H1 (cell line): ENCODE measurements around the gene CAPN2. TPM values are rescaled to one million over a fixed set of nuclear protein-coding genes. Genes with fewer than 3 reads are reported as not detected.
A peak's percentile ranks its signal among the peaks of the same experiment; 100 is the strongest.

ENCODE experiments used
- CTCF ChIA-PET: fragments of 300-600 bp; sonication (Branson Sonifier 250); formaldehyde crosslinking; loops from one replicate; lab custom pipeline; 2021; ENCODE audit not compliant: partially characterized antibody; lab: Charles Lee
- POLR2A ChIA-PET: fragments of 300-600 bp; sonication (Branson Sonifier 250); formaldehyde crosslinking; loops from one replicate; lab custom pipeline; 2021; ENCODE audit warnings: inconsistent platforms; ENCODE audit not compliant: partially characterized antibody; lab: Charles Lee
- DNase-seq, 2 experiments: peaks; one replicate each; pipeline versions ENCODE4 v3.0.0 to v3.0.0-alpha.2; 2010 to 2022; ENCODE audit warnings: low spot score in 2 of 2, low read depth in 1 of 2, mixed read lengths in 1 of 2
- FAIRE-seq: peaks from 2 replicates; lab custom pipeline; 2011; peaks lifted over from hg19 to GRCh38; lab: Jason Lieb, UNC
- H2AFZ ChIP-seq: 2 replicates; pipeline ENCODE4 v1.8.1; 2012; ENCODE audit warnings: low read length, inconsistent platforms
- H2AK5ac ChIP-seq: 2 replicates; pipeline ENCODE4 v1.6.1; 2013; ENCODE audit warnings: low read depth, low read length
- H2BK120ac ChIP-seq: replicated peaks from 2 replicates; pipeline ENCODE3; 2013; ENCODE audit warnings: low read depth, low read length, inconsistent platforms
- H2BK12ac ChIP-seq: 2 replicates; pipeline ENCODE4 v1.6.1; 2013; ENCODE audit warnings: low read depth, low read length
- H2BK15ac ChIP-seq: 2 replicates; pipeline ENCODE4 v1.6.1; 2013; ENCODE audit warnings: low read length
- H2BK20ac ChIP-seq: 2 replicates; pipeline ENCODE4 v1.6.1; 2013; ENCODE audit warnings: low read length
- H2BK5ac ChIP-seq: 2 replicates; pipeline ENCODE4 v1.6.1; 2013; ENCODE audit warnings: low read depth, low read length
- H3K14ac ChIP-seq: 2 replicates; pipeline ENCODE4 v1.6.1; 2013; ENCODE audit warnings: inconsistent platforms; ENCODE audit not compliant: insufficient read length
- H3K18ac ChIP-seq: 2 replicates; pipeline ENCODE4 v1.6.1; 2013; ENCODE audit warnings: low read length; ENCODE audit errors: extremely low read depth
- H3K23ac ChIP-seq: 2 replicates; pipeline ENCODE4 v1.6.1; 2013; ENCODE audit warnings: inconsistent platforms; ENCODE audit not compliant: insufficient read length
- H3K23me2 ChIP-seq: 2 replicates; pipeline ENCODE4 v1.6.1; 2013; ENCODE audit warnings: low read depth, low read length
- H3K27ac ChIP-seq: 2 replicates; pipeline ENCODE4 v1.6.1; 2011; ENCODE audit warnings: low read depth, low read length, inconsistent platforms
- H3K27me3 ChIP-seq, 4 experiments: replicated peaks in 1 of 4; 1 replicate in 1 of 4; 2 replicates in 3 of 4; pipeline versions ENCODE4 v1.6.1 to v1.8.1; 2011 to 2013; ENCODE audit warnings: low read length in 3 of 4, mild to moderate bottlenecking in 3 of 4, inconsistent platforms in 2 of 4, mixed read lengths in 2 of 4, moderate library complexity in 1 of 4; ENCODE audit not compliant: control insufficient read depth in 3 of 4, insufficient read depth in 3 of 4; ENCODE audit errors: extremely low read depth in 1 of 4
- H3K36me3 ChIP-seq, 4 experiments: 2 replicates each; pipeline versions ENCODE4 v1.6.1 to v1.8.1; 2011 to 2013; ENCODE audit warnings: mild to moderate bottlenecking in 4 of 4, low read length in 3 of 4, moderate library complexity in 2 of 4, control low read depth in 1 of 4, inconsistent platforms in 1 of 4; ENCODE audit not compliant: insufficient read depth in 4 of 4, control insufficient read depth in 2 of 4
- H3K4ac ChIP-seq: replicated peaks from 2 replicates; pipeline ENCODE3; 2013; ENCODE audit warnings: low read length, low read depth, mixed read lengths, inconsistent platforms; ENCODE audit not compliant: insufficient read length
- H3K4me1 ChIP-seq, 4 experiments: replicated peaks in 1 of 4; 1 replicate in 1 of 4; 2 replicates in 3 of 4; pipeline versions ENCODE4 v1.6.1 to v1.8.1; 2011 to 2013; ENCODE audit warnings: low read length in 3 of 4, inconsistent platforms in 2 of 4, mixed read lengths in 1 of 4; ENCODE audit not compliant: insufficient read depth in 4 of 4, control insufficient read depth in 3 of 4
- H3K4me2 ChIP-seq, 2 experiments: 2 replicates each; pipeline versions ENCODE4 v1.6.1 to v1.8.1; 2011 to 2013; ENCODE audit warnings: low read depth in 2 of 2, low read length in 2 of 2, control low read depth in 1 of 2, inconsistent platforms in 1 of 2, mild to moderate bottlenecking in 1 of 2; ENCODE audit not compliant: insufficient read depth in 1 of 2
- H3K4me3 ChIP-seq, 4 experiments: fragments of 200-600, 300-600 bp in 1 of 4; sonication (generic), shearing (Covaris generic), sonication (Bioruptor Twin) in 1 of 4; 2 replicates each; pipeline versions ENCODE4 v1.5.1 to v1.8.1; 2011 to 2016; ENCODE audit warnings: low read length in 4 of 4, low read depth in 3 of 4, control low read depth in 2 of 4, inconsistent platforms in 2 of 4, mild to moderate bottlenecking in 2 of 4, mixed read lengths in 1 of 4, moderate library complexity in 1 of 4; ENCODE audit not compliant: insufficient read depth in 2 of 4; ENCODE audit errors: extremely low read depth in 1 of 4
- H3K56ac ChIP-seq: replicated peaks from 2 replicates; pipeline ENCODE3; 2013; ENCODE audit warnings: low read depth, mild to moderate bottlenecking, mixed read lengths, low read length, inconsistent platforms; ENCODE audit not compliant: insufficient read length
- H3K79me1 ChIP-seq: 2 replicates; pipeline ENCODE4 v1.6.1; 2013; ENCODE audit warnings: low read depth, low read length, control low read depth
- H3K79me2 ChIP-seq, 2 experiments: 2 replicates each; pipeline versions ENCODE4 v1.6.1 to v1.8.1; 2012 to 2013; ENCODE audit warnings: low read length in 2 of 2, mild to moderate bottlenecking in 2 of 2, inconsistent platforms in 1 of 2; ENCODE audit not compliant: insufficient read depth in 2 of 2, control insufficient read depth in 1 of 2
- H3K9ac ChIP-seq, 4 experiments: replicated peaks in 1 of 4; 1 replicate in 1 of 4; 2 replicates in 3 of 4; pipeline versions ENCODE4 v1.6.1 to v1.8.1; 2011 to 2013; ENCODE audit warnings: low read depth in 3 of 4, low read length in 3 of 4, control low read depth in 2 of 4, mild to moderate bottlenecking in 2 of 4, moderate library complexity in 2 of 4, inconsistent platforms in 1 of 4; ENCODE audit errors: extremely low read depth in 1 of 4
- H3K9me3 ChIP-seq, 2 experiments: 2 replicates each; pipeline versions ENCODE4 v1.6.1 to v1.8.1; 2012 to 2013; ENCODE audit warnings: mild to moderate bottlenecking in 2 of 2, moderate library complexity in 2 of 2, control low read depth in 1 of 2, inconsistent platforms in 1 of 2, low read depth in 1 of 2, low read length in 1 of 2, mixed read lengths in 1 of 2; ENCODE audit not compliant: insufficient read depth in 2 of 2
- H4K20me1 ChIP-seq, 2 experiments: replicated peaks in 1 of 2; 2 replicates each; pipeline versions ENCODE3 to v1.8.1; 2011 to 2013; ENCODE audit warnings: inconsistent platforms in 2 of 2, low read length in 2 of 2, mild to moderate bottlenecking in 1 of 2; ENCODE audit not compliant: insufficient read depth in 2 of 2, control insufficient read depth in 1 of 2
- H4K5ac ChIP-seq: 2 replicates; pipeline ENCODE4 v1.6.1; 2013; ENCODE audit warnings: low read length, low read depth, mixed read lengths, inconsistent platforms; ENCODE audit not compliant: insufficient read length
- H4K8ac ChIP-seq: 2 replicates; pipeline ENCODE4 v1.8.0; 2013; ENCODE audit warnings: mild to moderate bottlenecking, moderate library complexity, low read length, inconsistent platforms; ENCODE audit not compliant: insufficient read depth; ENCODE audit errors: extremely low read depth
- H4K91ac ChIP-seq: replicated peaks from 2 replicates; pipeline ENCODE3; 2013; ENCODE audit warnings: low read length, mixed read lengths, inconsistent platforms; ENCODE audit not compliant: insufficient read length
- ATF3 ChIP-seq: IDR thresholded peaks from 2 replicates; pipeline ENCODE4 v1.6.1; 2011; ENCODE audit warnings: low read depth, mild to moderate bottlenecking, low read length; ENCODE audit not compliant: insufficient read depth
- CREB1 ChIP-seq: IDR thresholded peaks from 2 replicates; pipeline ENCODE4 v1.6.1; 2012; ENCODE audit warnings: inconsistent platforms
- E2F6 ChIP-seq: IDR thresholded peaks from 2 replicates; pipeline ENCODE4 v1.6.1; 2012; ENCODE audit warnings: inconsistent platforms
- KDM5A ChIP-seq: fragments of 200-600 bp; IDR thresholded peaks from 2 replicates; pipeline ENCODE4 v1.7.1; 2012; ENCODE audit warnings: mild to moderate bottlenecking, low read length, inconsistent platforms, mixed read lengths
- MAX ChIP-seq: IDR thresholded peaks from 2 replicates; pipeline ENCODE4 v1.6.1; 2012; ENCODE audit warnings: inconsistent platforms
- RFX5 ChIP-seq: IDR thresholded peaks from 2 replicates; pipeline ENCODE4 v1.6.1; 2011; ENCODE audit warnings: low read depth, low read length, improper control_type of control experiment, borderline replicate concordance
- TAF7 ChIP-seq: optimal IDR thresholded peaks from 2 replicates; pipeline ENCODE3; 2011; ENCODE audit warnings: low read depth, mild to moderate bottlenecking, inconsistent platforms, low read length, moderate library complexity, borderline replicate concordance
- WGBS, 2 experiments: shearing (Covaris generic) in 1 of 2; methylation state at CpG; one replicate each; pipeline versions ENCODE4 v1.1.6 to v1.1.7; 2013 to 2015; ENCODE audit warnings: low lambda C conversion rate in 2 of 2, mixed read lengths in 2 of 2, inconsistent platforms in 1 of 2, low coverage in 1 of 2, missing lambda C conversion rate in 1 of 2; ENCODE audit not compliant: insufficient replicate concordance in 2 of 2, insufficient coverage in 1 of 2, insufficient read length in 1 of 2; ENCODE audit errors: extremely low coverage in 1 of 2, missing lambda C conversion rate in 1 of 2; 5-methylcytosine and 5-hydroxymethylcytosine counted together
- polyA plus RNA-seq, 7 experiments: library from polyadenylated mRNA; depleted of rRNA in 3 of 7; stranded (reverse) in 5 of 7; unstranded in 2 of 7; fragments of >200 nt in 5 of 7; fragments of 200-250 nt in 2 of 7; gene quantifications; 1 replicate in 5 of 7; 2 replicates in 1 of 7; 4 replicates in 1 of 7; pipeline versions ENCODE4 v1.2.1 to v1.2.3, GENCODE V29; 2011 to 2013; ENCODE audit warnings: missing spikeins in 2 of 7, mixed read lengths in 2 of 7
- total RNA-seq: library from RNA; stranded (reverse); fragmentation: NEBNext Ultra II Directional; extraction: Animal tissue kit (Norgen Biotek cat#: 25700); gene quantifications from 2 replicates; pipeline ENCODE4 v1.2.1, GENCODE V29; 2021

CAPN2 gene
- total and polyA plus RNA-seq, 2 of the 8 experiments (the other 6 are each of a cell fraction or from before 2014, with no cell fraction given): 9.2 to 10.3 TPM

DNA sequence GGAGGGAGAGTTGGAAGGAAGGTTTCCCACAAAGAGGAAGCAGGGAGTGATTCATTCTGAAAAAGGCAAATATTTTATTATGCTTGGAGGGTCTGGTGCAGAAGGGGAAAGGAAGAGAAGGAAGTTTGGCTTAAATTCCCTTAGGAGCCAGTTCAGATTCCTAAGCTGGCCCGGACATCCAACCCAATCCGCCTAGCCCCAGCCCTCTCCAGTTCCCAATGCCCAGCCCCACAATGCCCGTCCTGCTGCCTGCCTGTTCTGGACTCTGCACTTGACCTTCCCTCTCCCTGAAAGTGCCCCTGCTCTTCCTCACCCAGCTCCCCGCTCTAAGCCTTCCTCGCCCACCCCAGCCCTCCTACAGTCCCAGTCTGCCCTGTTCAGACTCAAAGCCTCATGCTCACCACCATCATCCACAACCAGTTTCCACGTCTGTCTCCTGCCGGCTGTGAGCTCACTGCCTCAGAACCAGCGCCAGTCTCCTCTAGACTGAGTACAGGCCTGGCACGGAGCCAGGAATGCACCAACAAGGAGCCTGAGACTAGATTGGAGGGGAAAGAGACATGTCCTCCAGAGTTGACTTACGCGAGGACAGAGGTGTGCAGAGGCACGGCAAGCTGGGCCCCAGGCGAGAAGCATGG, 18.9 kb downstream of the CAPN2 start:
- Histone ChIP-seq H3K4me1 (peaks cover 10 to 45% (median 27%) of the 10 kb centered on the region in 4 experiments), H3K23ac (no peak overlapping the region), H3K23me2 (no peaks in the 10 kb centered on the region), H3K4me3 (no peak overlapping the region), H3K18ac (no peak overlapping the region), H3K9me3 (no peaks in the 10 kb centered on the region), H3K27me3 (peaks cover 7 to 41% (median 39%) of the 10 kb centered on the region in 4 experiments), H3K36me3 (no peaks in the 10 kb centered on the region), H2AFZ (no peak overlapping the region), H4K20me1 (peaks cover 1 to 6% of the 10 kb centered on the region in 2 experiments), H3K56ac (no peak overlapping the region), H3K27ac (no peak overlapping the region), H2AK5ac (0 out of 2 replicates have a peak overlapping the region, but pooled peaks have one; percentile 33), H4K8ac (no peak overlapping the region), H3K79me2 (no peaks in the 10 kb centered on the region), H3K14ac (no peak overlapping the region), H2BK5ac (peak overlapping the region; percentile 35), H2BK15ac (peak overlapping the region; percentile 5; the same call in 1 of the 2 replicates), H3K4ac (no peak overlapping the region), H3K9ac (no peak overlapping the region), H4K91ac (peak overlapping the region; percentile 20), H3K79me1 (no peaks in the 10 kb centered on the region), H2BK20ac (no peak overlapping the region; the same call in 1 of the 2 replicates), H3K4me2 (no peak overlapping the region), H4K5ac (no peak overlapping the region), H2BK12ac (0 out of 2 replicates have a peak overlapping the region, but pooled peaks have one; percentile 55), H2BK120ac (no peak overlapping the region)
- POLR2A ChIA-PET: interaction anchor here (0.9 to 2.2 kb wide), 2 partner anchors 12 to 21 kb away, joined by 4 to 7 read pairs; no protein-coding TSS in a partner anchor
- FAIRE-seq (no peak), DNase-seq (no peak)
- WGBS, 2 experiments: 92% methylated on average over 13 of the region's 13 CpGs; no CpG with 5 or more reads in 1 of the 2 experiments
- TF ChIP-seq RFX5: no peak
- no peak for TF ChIP-seq CREB1
- TF ChIP-seq TAF7: no peak
- TF ChIP-seq KDM5A: no peak
- no peak for TF ChIP-seq E2F6
- no peak for TF ChIP-seq MAX
- no peak for TF ChIP-seq ATF3
- CTCF ChIA-PET: interaction anchor here (0.9 to 6.2 kb wide), 7 partner anchors 8 to 74 kb away, joined by 3 to 53 read pairs (median 4); partner anchors contain the start of gene CAPN2
